ENCODE data around the gene RUNX3. TPM values are rescaled to one million over a fixed set of nuclear protein-coding genes. Genes with fewer than 3 reads are reported as not detected.

The RUNX3 gene
- total RNA-seq, 1 experiment from 2014 or later = 22.6 TPM

- TF ChIP-seq REST (IDR thresholded peaks at IDR 0.05; ENCODE audit: low read depth) = no peak
- TF ChIP-seq MAX (IDR thresholded peaks at IDR 0.05) = no peak
- TF ChIP-seq ZBTB33 (IDR thresholded peaks at IDR 0.05; ENCODE audit: extremely low read depth, insufficient replicate concordance, low read length) = no peak
- no peak for TF ChIP-seq JUND (IDR thresholded peaks at IDR 0.05)
- TF ChIP-seq YY1 (IDR thresholded peaks at IDR 0.05; ENCODE audit: extremely low read depth, insufficient replicate concordance, low read depth, low read length) = no peak
- TF ChIP-seq SIN3A (IDR thresholded peaks at IDR 0.05; ENCODE audit: low read depth) = no peak
- TF ChIP-seq POLR2A (IDR thresholded peaks at IDR 0.05; ENCODE audit: borderline replicate concordance, extremely low read depth, insufficient read depth, insufficient read length) = no peak
- TF ChIP-seq EZH2phosphoT487 (IDR thresholded peaks at IDR 0.05; ENCODE audit: borderline replicate concordance) = no peak
Observed at GRCh38 chr1:24931468-24932231, 1.6 kb upstream of the RUNX3 start (continued).
